ENCODE measurements around the gene MGMT. TPM values are rescaled to one million over a fixed set of nuclear protein-coding genes. Genes with fewer than 3 reads are reported as not detected.

The MGMT gene
- total RNA-seq, 1 experiment from 2014 or later = 11.5 TPM

GRCh38 chr10:129514568-129515451 is 47.8 kb downstream of the MGMT start:
- Histone ChIP-seq H3K9me3 (ENCODE audit: control insufficient read depth in 1 of 2, insufficient read depth in 1 of 2, low read depth in 1 of 2, low read length in 2 of 2) (peaks cover 5 to 15% of the 10 kb centered on the region in 2 experiments; a peak in 2 of 4 replicates), H3K27ac (ENCODE audit: low read depth, low read length) (no peak overlapping the region), H3K79me2 (ENCODE audit: insufficient read depth, low read length) (no peaks in the 10 kb centered on the region), H3K36me3 (ENCODE audit: control insufficient read depth in 1 of 2, insufficient read depth in 2 of 2, low read length in 2 of 2) (no peaks in the 10 kb centered on the region), H3K27me3 (ENCODE audit: insufficient read depth, low read length) (no peaks in the 10 kb centered on the region), H3K9me2 (ENCODE audit: insufficient read depth) (no peaks in the 10 kb centered on the region), H3K4me3 (replicated peaks in 1 of 2; ENCODE audit: low read depth in 1 of 2, low read length in 2 of 2) (no peak overlapping the region), H3K4me2 (ENCODE audit: low read length) (no peak overlapping the region), H3K9ac (ENCODE audit: low read length) (no peak overlapping the region), H2AFZ (ENCODE audit: low read depth, low read length, poor library complexity, severe bottlenecking) (no peak overlapping the region), H3K4me1 (ENCODE audit: control insufficient read depth in 1 of 2, insufficient read depth in 2 of 2, low read length in 2 of 2) (no peaks in the 10 kb centered on the region), H4K20me1 (ENCODE audit: insufficient read depth) (no peaks in the 10 kb centered on the region)
- ChIA-PET POLR2A (no interaction called here), RAD21 (ENCODE audit: low non-redundant PET in 1 of 2, low total read pairs in 2 of 2, uncharacterized antibody in 2 of 2, unreplicated experiment in 2 of 2) (no interaction called here), CTCF (no interaction called here)
- TF ChIP-seq POLR2AphosphoS5 (IDR thresholded peaks at IDR 0.05; ENCODE audit: low read depth, low read length) (no peak), SIN3A (IDR thresholded peaks at IDR 0.05; ENCODE audit: low read depth) (no peak), ELF1 (IDR thresholded peaks at IDR 0.05; ENCODE audit: borderline replicate concordance, low read depth) (no peak), REST (IDR thresholded peaks at IDR 0.05; ENCODE audit: low read depth) (no peak), ZFX (IDR thresholded peaks at IDR 0.05) (no peak), EZH2 (IDR thresholded peaks at IDR 0.05) (no peak), SP1 (IDR thresholded peaks at IDR 0.05; ENCODE audit: low read depth) (no peak), ZNF274 (IDR thresholded peaks at IDR 0.05; ENCODE audit: low read depth, low read length) (no peak), FOSL1 (IDR thresholded peaks at IDR 0.05; ENCODE audit: low read depth) (no peak), RAD21 (IDR thresholded peaks at IDR 0.05; ENCODE audit: low read depth) (no peak), CEBPB (IDR thresholded peaks at IDR 0.05; ENCODE audit: low read depth) (no peak), ATF3 (IDR thresholded peaks at IDR 0.05) (no peak)
- intact Hi-C loops (cut with micrococcal nuclease) = no loop called here
- ATAC-seq = no peak
- DNase-seq (ENCODE audit: low read depth, low spot score) = no peak
- BruUV-seq (replicated peaks) = no TSS peak
